Measurements from ENCODE around the gene AIF1L.

AIF1L gene

DNA sequence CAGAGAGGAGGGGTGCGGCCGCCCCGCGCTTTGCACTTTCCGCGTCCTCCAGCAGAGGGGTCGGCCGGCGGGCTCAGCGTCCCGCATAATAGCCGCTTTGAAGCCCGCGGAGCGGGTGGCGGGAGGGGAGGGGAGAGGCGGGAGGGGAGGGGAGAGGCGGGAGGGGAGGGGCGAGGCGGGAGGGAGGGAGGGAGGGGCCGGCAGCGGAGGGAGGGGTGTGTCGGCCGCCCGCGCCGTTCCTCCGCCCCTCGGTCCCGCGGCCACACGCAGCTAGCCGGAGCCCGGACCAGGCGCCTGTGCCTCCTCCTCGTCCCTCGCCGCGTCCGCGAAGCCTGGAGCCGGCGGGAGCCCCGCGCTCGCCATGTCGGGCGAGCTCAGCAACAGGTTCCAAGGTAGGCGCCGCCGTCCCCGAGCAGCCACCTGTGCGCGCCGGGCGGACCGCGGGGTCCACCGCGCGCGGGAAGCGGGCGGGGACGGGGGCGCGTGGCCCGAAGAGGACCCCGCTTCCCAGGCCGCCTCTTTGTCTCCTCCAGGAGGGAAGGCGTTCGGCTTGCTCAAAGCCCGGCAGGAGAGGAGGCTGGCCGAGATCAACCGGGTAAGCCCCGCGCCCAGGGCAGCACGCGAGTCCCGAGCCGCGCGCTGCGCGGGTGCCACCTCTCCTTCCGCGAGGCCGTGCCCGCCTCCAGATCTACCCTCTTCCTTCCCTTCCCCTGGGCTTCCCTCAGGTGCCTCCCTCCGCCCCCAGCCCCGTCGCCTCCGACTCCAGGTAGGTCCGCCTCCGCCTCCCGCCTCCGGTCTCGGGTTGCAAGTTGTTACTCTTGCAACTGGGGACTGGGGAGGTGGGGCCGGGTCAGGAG lies at the start of gene AIF1L:
Gene AIF1L (plus strand): TSS at position 263 of the 857 bp plus-strand sequence. CDS start 99 bp downstream, at position 362.
- DNase-seq (ENCODE audit: low read depth in 3 of 3), result peak in 2 of 3 experiments; percentile 1 to 35

DNA sequence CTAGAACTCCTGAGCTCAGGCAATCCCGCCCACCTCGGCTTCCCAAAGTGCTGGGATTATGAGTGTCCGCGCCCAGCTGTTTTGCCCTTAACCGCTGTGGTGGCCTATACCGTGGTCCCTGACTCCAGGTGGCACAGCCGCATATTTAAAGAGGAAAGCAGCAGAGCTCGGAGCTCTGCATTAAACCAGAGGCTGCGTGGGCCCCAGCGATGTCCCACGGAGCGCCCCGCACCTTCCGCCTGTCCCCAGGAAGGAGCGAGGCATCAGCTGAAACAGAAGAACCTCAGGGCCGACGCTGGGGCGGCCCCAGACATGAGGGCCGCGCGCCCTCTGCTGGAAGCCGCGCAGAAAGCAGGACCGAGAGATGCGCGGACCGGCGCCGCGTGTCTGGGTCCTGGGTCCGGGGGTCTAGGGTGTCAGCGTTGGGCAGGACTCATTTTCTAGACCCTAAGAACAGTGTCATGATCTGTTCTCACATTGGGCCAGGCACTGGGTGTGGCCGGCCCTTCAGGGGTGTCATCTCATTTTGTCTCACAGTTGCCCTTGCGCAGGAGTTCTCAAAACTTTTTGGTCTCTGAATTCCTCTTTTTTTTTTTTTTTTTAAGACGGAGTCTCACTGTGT lies 49.6 kb upstream of the AIF1L start:
- peak; percentile 56 to 69 (median 57) for DNase-seq (ENCODE audit: low read depth in 3 of 3)

DNA sequence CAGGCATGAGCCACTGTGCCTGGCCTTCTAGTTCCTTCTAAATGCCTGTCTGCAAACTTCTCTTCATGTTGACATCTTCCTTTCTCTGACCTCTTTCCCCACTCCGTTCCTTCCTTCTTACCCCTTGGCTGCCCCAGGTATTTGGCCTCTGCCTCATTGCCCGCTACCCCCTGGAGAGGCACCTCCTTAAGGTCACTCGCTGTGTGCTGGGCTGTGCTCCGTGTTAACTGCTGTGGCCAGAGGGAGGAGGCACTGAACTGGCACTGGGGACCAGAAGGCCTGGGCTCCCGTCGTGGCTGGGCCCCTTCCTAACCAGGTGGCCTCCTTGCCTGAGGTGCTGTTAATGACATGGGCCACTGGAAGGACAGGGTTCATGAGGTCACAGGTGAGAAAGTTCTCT lies 48.0 kb upstream of the AIF1L start:
- DNase-seq (ENCODE audit: low read depth in 3 of 3), result no peak

DNA sequence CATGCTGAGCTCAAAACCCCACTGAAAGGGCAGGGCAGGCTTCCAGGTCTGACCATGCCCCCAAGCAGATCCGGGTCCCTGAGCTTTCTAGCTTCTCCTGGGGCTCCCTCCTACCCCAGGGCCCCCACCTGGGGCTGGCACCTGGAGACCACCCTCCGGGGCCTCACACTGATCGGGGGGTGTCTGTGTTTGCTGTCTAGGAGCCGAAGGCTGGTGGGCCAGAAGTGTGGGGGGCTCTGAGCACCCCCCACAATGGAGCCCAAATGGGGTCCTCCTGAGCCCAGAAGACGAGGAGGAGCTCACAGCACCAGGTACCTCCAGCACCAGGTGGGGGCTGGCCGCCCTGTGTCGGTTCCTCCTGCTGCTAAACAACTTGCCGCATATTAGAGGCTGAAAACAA lies 47.5 kb upstream of the AIF1L start:
- no peak for DNase-seq (ENCODE audit: low read depth in 3 of 3)

DNA sequence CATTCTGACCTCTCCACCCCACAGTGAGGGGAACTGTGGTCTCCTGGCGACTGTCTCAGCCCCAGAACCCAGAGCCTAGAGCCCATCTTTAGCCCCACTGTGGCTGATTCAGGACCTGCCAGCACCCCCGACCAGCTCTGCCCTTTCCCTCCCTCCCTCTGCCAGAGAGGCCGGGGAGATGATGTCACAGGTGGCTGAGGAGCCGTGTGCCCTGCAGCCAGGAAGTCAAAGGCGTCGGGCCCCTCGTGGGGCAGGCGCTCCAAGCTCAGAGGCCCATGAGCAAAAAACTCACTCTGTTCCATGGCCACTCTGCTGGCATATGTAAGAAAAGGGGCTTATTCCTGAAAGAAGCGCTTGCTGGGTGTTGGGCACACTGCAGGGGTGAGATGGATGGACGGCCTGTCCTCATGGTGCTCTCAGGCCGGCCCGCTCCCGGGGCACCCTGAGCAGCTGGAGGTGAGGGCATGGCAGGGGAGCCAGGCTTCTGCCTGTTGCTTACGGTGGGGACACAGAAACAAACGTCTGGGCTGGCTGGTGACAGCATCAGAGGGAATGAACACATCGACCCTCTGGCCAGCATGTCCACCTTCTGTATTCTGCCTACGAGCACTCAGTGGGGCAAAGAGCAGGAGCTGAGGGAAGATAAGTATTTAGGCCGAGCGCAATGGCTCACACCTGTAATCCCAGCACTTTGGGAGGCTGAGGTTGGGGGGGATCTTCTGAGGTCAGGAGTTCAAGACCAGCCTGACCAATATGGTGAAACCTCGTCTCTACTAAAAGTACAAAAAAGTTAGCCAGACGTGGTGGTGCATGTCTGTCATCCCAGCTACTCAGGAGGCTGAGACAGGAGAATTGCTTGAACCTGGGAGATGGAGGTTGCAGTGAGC lies 46.3 kb upstream of the AIF1L start:
- DNase-seq (ENCODE audit: low read depth in 3 of 3), result no peak

DNA sequence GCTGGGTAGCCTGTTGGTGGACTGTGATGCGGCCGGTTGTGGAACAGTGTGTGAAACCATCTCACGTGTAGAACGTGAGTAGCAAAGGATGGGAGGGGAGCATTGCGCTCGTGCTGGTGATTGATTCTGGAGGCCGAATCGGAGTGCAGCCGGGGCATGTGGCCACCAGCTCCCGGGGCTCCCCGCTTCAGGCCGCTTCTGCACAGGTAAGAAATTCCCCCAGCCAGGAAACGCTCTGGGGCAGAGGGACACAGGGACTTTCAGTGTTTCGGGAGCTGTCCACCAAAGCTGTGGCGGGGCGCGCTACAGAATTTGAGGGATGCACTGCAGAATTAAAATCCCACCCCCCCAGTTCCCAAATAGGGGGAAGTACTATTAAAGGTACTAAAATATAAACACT lies 45.5 kb upstream of the AIF1L start:
- DNase-seq (ENCODE audit: low read depth in 3 of 3), result no peak

DNA sequence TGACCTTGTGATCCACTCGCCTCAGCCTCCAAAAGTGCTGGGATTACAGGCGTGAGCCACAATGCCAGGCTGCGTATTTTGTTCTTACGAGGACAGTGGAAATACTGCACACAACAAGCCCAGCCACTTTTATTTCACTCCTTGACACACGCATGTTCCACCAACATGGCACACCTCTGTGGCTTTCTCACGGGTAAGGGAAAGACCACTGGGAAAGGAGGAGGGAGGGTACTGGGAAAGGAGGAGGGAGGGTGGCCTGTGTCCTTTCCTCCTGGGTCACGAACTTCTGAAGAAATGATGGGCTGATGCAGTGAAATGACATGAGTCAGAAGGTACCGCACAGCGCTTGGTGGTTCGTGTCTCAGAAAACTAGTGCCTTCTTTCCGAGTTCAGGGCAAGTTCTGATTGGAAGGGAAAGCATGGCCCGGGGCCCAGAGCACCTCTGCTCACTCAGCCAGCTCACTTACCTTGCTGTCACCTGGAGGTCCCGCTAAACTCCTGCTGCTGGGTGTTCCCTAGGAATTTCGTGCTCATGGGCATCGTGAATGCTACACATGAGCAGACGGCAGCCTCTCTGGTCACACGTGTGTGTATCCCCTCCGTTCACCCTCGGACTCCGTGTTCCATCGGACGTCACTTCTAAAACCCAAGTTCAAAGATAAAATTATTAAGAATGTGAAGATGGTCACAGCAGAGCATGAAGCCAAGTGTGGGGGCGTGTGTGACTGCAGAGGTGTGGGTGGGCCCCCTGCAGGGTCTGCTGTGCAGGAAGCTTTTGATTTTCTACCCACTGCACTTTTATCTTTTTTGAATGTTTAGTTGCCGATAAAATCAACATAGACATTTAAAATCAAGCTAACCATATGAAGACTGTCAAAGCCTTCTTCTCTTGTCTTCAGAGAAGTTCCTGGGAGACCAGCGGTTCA lies 44.5 kb upstream of the AIF1L start:
- DNase-seq (ENCODE audit: low read depth in 3 of 3), result no peak

DNA sequence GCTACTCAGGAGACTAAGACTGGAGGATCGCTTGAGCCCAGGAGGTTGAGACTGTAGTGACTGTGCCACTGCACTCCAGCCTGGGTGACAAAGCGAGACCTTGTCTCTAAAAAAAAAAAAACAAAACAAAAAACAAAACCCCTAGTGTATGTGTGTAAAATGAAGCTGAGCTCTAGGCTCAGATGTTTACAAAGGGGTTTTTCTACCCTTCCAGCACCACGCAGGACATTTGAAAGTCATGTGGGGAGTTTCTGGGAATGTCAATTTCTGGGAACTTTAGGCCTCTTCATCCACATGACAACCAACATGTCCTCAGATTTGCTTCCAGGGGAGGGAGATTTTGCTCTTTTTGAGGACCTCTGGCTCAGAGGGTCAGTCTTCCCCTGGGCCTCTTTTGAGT lies 42.4 kb upstream of the AIF1L start:
- DNase-seq (ENCODE audit: low read depth in 3 of 3), result no peak

DNA sequence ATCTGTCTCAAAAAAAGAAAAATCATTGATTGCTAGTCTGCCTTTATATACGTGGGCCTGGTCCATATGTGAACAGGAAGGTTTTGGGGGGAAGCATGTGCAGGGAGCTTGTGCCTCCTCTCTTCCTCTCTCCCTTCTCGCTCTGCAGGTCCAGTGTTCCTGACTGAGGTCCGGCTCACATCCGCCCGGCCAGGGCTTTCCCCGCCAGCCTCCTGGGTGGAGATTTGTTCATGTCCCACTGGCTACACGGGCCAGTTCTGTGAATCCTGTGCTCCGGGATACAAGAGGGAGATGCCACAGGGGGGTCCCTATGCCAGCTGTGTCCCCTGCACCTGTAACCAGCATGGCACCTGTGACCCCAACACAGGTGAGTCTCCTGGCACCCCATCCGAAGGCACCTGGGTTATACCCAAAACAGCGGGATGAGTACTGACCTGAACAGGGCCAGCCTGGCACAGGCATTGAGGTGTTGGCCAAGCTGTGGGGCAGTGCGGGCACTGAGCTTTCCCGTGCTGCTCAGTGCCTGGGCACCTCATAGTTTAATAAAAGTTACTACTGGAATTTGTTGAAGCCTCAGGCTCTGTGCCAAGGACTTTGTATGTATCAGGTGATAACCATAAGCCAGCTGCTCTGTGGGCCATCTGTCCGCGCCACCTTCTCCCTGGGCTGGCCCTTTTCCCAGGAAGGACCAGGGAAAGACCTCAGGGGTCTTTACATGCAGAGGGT lies 39.4 kb upstream of the AIF1L start:
- no peak for DNase-seq (ENCODE audit: low read depth in 3 of 3)

DNA sequence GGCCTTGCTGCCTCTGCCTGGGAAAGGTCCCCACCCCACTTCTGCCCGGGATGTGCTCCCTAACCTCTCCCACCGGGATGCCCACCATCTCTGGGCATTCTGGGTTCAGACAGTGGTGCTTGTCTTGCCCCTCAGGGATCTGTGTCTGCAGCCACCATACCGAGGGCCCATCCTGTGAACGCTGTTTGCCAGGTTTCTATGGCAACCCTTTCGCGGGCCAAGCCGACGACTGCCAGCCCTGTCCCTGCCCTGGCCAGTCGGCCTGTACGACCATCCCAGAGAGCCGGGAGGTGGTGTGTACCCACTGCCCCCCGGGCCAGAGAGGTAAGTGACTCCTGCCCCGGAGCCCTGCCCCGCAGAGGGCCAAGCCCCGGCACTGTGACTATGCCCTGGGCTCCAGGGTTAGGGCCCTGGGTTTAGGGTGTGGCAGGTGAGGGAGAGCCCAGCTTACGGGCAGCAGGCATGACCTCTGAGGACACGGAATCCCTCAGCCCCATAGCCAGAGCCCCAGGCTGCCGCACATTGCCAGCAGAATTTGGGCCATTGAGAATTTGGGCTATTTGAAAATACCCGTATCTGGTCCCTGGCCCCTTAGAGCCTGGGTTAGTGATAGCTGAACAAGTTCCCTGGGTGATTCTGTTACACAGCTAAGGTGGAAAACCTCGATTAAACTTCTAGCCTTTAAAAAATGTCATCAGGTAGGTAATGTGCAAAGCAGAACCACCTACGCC lies 35.3 kb upstream of the AIF1L start:
- DNase-seq (ENCODE audit: low read depth in 3 of 3), result no peak

DNA sequence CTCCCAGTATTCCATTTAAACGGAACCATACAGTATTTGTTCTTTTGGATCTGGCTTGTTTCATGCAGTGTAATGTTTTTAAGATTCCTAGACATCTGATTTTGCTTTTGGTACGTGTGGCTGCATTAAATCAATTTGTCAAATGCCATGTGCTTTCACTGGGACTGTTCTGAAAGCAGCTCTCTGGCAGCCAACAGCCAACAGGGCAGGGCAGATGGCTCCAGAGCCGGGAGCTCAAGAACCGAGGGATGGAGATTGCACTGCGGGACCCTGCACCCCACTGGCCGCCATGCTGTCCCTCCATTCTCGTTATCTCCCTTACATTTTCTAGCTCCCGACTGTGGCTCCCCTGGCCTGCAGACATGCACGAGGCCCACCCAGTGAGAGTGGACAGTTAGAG lies 33.4 kb upstream of the AIF1L start:
- no peak for DNase-seq (ENCODE audit: low read depth in 3 of 3)

DNA sequence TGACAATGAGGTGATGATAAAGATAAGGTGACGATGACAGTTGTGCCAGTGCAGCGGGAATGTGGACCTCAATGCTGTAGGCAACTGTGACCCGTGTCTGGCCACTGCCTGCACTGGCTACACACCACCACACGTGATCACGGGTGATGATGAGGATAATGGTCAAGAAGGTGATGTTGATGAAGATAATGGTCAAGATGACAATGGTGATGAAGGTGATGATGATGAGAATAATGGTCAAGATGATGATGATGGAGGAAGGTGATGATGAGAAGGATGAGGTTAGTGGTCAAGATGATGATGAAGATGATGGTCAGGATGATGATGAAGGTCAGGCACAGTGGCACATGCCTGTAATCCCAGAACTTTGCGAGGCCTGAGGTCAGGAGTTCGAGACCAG lies 30.7 kb upstream of the AIF1L start:
- no peak for DNase-seq (ENCODE audit: low read depth in 3 of 3)

DNA sequence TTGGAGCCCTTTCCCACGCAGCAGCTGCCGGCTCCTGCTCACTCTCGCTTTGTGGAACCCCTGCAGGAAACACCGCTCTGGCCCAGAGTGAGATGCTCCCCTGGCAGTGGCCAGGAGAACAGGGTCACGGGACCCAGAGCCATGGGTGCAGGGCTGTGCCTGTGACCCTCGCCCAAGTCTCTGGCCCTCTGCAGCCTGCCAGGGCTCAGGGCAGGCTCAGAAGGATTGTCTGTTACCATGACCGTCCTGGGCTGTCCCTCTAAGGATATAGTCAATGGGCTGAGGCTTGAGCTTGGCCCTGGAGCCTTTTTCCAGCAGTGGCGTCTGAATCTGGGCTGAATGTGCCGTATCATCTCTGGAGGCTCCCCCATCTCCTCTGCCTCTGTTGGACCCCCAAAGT lies 28.7 kb upstream of the AIF1L start:
- no peak for DNase-seq (ENCODE audit: low read depth in 3 of 3)

DNA sequence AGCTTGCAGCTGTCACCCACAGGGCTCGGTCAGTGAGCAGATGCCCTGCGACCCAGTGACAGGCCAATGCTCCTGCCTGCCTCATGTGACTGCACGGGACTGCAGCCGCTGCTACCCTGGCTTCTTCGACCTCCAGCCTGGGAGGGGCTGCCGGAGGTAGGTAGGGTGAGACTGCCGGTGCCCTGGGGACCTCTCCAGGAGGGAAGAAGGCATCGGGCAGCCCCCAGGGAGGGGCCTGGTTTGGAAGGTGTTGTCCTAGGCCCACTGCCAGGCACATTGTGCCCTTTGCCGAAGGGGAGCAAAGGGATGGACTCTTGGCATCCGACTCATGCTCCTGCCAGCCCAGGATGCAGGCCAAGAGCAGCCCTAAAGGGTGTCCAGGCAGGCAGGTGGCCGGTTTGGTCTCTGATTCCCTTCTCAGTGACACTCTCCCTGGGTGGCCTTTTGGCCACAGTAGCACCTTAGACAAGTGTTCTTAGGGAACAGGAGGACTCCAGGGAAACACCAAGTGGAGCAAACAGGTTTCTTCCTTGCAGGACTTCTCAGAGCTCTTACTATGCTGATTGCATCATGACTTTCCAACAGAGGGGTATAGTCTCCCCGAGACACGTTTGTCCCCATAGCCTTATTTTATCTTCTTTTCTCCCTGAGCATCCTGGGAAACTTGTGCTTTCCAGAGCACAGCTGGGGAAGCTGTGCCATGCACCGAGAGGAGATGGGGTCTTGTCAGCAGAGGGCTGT lies 28.1 kb upstream of the AIF1L start:
- DNase-seq (ENCODE audit: low read depth in 3 of 3), result no peak

DNA sequence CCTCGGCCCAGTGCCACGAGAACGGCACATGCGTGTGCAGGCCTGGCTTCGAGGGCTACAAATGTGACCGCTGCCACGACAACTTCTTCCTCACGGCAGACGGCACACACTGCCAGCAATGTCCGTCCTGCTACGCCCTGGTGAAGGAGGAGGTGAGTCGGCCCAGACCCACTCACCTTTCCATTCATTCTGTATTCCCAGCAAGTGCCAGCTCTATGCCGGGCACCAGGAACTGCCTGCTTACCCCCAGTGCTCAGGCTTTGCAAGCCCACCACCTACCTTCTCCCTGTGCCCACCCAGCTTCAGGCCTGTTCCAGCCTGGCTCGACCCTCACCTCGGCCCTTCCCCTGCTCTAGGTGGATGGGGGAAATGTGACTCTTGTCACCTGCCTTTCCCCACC lies 26.6 kb upstream of the AIF1L start:
- no peak for DNase-seq (ENCODE audit: low read depth in 3 of 3)

DNA sequence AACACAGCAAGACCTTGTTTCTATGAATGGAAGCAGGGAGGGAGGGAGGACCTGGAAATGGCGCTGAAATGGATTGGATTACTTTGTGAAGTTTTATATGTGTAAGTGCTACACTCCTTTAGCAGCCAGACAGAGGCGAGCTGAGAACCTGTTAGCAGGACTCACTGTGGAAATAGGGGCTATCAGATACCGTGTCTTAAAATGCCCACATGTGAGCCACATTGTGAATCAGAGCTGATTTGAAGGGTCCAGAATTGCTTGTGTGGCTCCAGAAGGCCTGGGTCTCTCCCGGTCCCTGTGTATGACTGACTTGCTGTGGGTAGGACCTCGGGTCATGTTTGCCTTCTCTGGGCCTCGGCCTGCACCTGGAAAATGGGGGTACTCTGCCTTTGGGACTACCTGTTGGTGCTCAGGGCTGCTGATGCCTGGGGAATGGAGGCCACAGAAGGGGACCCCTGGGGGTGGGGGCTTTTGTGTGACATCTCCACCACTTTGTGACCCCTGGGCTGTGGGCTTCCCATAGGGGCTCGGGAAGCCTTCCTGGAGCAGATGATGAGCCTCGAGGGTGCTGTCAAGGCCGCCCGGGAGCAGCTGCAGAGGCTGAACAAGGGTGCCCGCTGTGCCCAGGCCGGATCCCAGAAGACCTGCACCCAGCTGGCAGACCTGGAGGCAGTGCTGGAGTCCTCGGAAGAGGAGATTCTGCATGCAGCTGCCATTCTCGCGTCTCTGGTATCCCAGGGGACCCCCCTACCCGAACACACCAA lies 24.0 kb upstream of the AIF1L start:
- no peak for DNase-seq (ENCODE audit: low read depth in 3 of 3)

DNA sequence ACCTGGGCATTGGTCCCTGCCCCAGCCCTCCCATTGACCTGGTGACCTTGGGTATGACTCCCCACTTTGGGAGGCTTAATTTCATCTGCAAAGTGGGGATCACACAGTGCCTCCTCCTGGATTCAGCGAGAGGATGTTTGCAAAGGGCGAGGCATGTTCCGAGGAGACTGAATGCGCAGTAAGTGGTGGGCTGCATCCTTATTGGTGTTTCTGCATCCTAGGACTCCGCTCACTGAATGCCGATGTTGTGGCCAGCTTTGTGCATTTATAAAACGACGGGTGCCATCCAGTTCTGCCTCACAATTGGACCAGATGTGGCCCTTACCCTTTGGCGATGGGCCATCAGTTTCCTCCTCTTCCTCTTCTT lies 23.5 kb upstream of the AIF1L start:
- DNase-seq (ENCODE audit: low read depth in 3 of 3), result no peak

DNA sequence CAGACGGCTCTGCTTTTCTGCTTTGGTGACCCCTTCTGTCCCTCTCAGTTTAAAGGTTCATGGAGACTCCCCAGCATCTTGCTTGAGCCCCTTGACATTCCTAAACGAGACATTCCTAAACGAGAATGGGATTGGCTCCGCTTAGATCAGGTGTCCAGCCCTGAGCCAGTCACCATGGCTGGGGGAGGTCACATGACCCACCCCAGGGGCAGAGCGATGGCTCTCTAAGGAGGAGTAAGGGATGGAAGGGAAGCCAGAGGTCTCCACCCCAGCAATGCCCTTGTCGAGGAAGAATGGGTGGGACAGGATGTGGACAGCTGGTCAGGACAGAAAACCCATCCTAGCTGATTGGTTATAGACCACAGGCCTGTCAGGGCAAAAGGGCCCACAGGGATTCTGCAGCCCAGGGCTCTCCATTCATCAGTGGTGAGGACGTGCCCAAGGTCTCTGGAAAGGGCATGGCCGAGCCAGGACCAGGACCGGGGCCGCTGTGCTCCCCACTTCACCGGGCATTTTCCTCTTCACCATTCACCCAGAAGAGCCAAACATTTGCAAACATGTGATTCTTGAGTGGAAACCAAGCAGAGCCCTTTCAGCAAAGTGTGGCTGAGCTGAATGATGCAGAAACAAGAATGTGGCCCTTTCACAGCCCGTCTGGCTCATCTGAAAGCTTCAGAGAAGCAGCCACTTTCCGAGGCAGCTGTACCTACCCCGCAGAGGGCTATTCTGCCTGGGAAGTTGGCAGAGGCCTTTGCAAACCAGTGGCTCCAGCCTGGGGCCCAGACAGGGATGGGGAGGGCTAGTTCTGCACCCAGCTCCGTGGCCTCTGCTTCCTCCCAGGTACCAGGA lies 19.8 kb upstream of the AIF1L start:
- no peak for DNase-seq (ENCODE audit: low read depth in 3 of 3)

Measured in stimulated activated CD4-positive, alpha-beta T cell treated with anti-CD3 and anti-CD28 coated beads, TNF-alpha, amount 100 ng/mL, for 24 hours (primary cell).